Activated T-helper 1 cell treated with anti-CD3 and anti-CD28 coated beads, Interleukin-2, amount 50 U/mL, for 16 hours (primary cell): ENCODE measurements around the gene GGT6.

Experiments used
- DNase-seq, 2 donors: peaks; one replicate each; pipeline ENCODE4 v3.0.0-alpha.2; 2020; ENCODE audit warnings: low read depth in 1 of 2, low spot score in 1 of 2

GGT6 gene

GRCh38 chr17:4553669-4554068 is 6.7 kb downstream of the GGT6 start:
- no peak for DNase-seq

- DNase-seq: no peak
Measured at GRCh38 chr17:4551796-4552525, 8.4 kb downstream of the GGT6 start.

GRCh38 chr17:4551141-4551540 is 9.2 kb downstream of the GGT6 start:
- no peak for DNase-seq

GRCh38 chr17:4550534-4551039 is 9.8 kb downstream of the GGT6 start:
- no peak for DNase-seq

GRCh38 chr17:4549781-4550533 is 10.4 kb downstream of the GGT6 start:
- no peak for DNase-seq

- no peak for DNase-seq
Measured at GRCh38 chr17:4548721-4549531, 11.5 kb downstream of the GGT6 start.

- DNase-seq: no peak
Measured at GRCh38 chr17:4548061-4548461, 12.3 kb downstream of the GGT6 start.

- DNase-seq: no peak
Measured at GRCh38 chr17:4547118-4547906, 13.1 kb downstream of the GGT6 start.

GRCh38 chr17:4545217-4545951 is 15.0 kb downstream of the GGT6 start:
- DNase-seq: no peak

- DNase-seq: no peak
Measured at GRCh38 chr17:4544951-4545216, 15.5 kb downstream of the GGT6 start.

- no peak for DNase-seq
Measured at GRCh38 chr17:4544135-4544950, 16.0 kb downstream of the GGT6 start.

- DNase-seq: no peak
Measured at GRCh38 chr17:4543557-4544026, 16.8 kb downstream of the GGT6 start.

- DNase-seq: no peak
Measured at GRCh38 chr17:4542726-4543191, 17.6 kb downstream of the GGT6 start.

- DNase-seq: no peak
Measured at GRCh38 chr17:4542003-4542725, 18.2 kb downstream of the GGT6 start.

GRCh38 chr17:4541328-4542002 is 18.9 kb downstream of the GGT6 start:
- DNase-seq: no peak

- DNase-seq: no peak
Measured at GRCh38 chr17:4540687-4541327, 19.6 kb downstream of the GGT6 start.

- no peak for DNase-seq
Measured at GRCh38 chr17:4540224-4540651, 20.1 kb downstream of the GGT6 start.
